ENCODE results near the gene USP33. TPM values are rescaled to one million over a fixed set of nuclear protein-coding genes. Genes with fewer than 3 reads are reported as not detected.

Gene USP33
- total and polyA plus RNA-seq, 9 of the 15 experiments (the other 6 are each of a cell fraction or from before 2014, with no cell fraction given), result 22.4 to 83.5 (median 44.7) TPM

GRCh38 chr1:77682460-77683159 lies 77.0 kb downstream of the USP33 start, which contains the start of gene ZZZ3 (continued):
- TF ChIP-seq REST (IDR thresholded peaks at IDR 0.05; ENCODE audit: borderline replicate concordance) (peak; percentile 49), REST (CRISPR knock-in tag; IDR thresholded peaks at IDR 0.05; ENCODE audit: low read depth) (0 out of 2 replicates have a peak, but pooled peaks have one; percentile 58), ZNF75A (CRISPR knock-in tag; IDR thresholded peaks at IDR 0.05) (no peak), FOXA1 (IDR thresholded peaks at IDR 0.05; ENCODE audit: borderline replicate concordance) (no peak), PHB2 (IDR thresholded peaks at IDR 0.05; ENCODE audit: low read depth) (no peak), KAT7 (CRISPR knock-in tag; IDR thresholded peaks at IDR 0.05; ENCODE audit: borderline replicate concordance) (peak; percentile 87; the same call in 1 of the 2 replicates), ZNF511 (CRISPR knock-in tag; IDR thresholded peaks at IDR 0.05) (0 out of 2 replicates have a peak, but pooled peaks have one; percentile 17), PTTG1 (tag; IDR thresholded peaks at IDR 0.05; ENCODE audit: low read depth) (no peak), NCOA4 (IDR thresholded peaks at IDR 0.05; ENCODE audit: partially characterized antibody) (no peak), PPARD (CRISPR knock-in tag; IDR thresholded peaks at IDR 0.05) (no peak), POLR2G (IDR thresholded peaks at IDR 0.05; ENCODE audit: low read depth, low read length) (peak; percentile 81), TAF9B (IDR thresholded peaks at IDR 0.05; ENCODE audit: partially characterized antibody) (peak; percentile 91), KDM5B (IDR thresholded peaks at IDR 0.05; ENCODE audit: insufficient replicate concordance, low read depth, low read length) (no peak), GATA2 (CRISPR knock-in tag; IDR thresholded peaks at IDR 0.05) (no peak), ZFP30 (CRISPR knock-in tag; IDR thresholded peaks at IDR 0.05; ENCODE audit: borderline replicate concordance) (no peak)
- TF ChIP-seq, protein P1, sequence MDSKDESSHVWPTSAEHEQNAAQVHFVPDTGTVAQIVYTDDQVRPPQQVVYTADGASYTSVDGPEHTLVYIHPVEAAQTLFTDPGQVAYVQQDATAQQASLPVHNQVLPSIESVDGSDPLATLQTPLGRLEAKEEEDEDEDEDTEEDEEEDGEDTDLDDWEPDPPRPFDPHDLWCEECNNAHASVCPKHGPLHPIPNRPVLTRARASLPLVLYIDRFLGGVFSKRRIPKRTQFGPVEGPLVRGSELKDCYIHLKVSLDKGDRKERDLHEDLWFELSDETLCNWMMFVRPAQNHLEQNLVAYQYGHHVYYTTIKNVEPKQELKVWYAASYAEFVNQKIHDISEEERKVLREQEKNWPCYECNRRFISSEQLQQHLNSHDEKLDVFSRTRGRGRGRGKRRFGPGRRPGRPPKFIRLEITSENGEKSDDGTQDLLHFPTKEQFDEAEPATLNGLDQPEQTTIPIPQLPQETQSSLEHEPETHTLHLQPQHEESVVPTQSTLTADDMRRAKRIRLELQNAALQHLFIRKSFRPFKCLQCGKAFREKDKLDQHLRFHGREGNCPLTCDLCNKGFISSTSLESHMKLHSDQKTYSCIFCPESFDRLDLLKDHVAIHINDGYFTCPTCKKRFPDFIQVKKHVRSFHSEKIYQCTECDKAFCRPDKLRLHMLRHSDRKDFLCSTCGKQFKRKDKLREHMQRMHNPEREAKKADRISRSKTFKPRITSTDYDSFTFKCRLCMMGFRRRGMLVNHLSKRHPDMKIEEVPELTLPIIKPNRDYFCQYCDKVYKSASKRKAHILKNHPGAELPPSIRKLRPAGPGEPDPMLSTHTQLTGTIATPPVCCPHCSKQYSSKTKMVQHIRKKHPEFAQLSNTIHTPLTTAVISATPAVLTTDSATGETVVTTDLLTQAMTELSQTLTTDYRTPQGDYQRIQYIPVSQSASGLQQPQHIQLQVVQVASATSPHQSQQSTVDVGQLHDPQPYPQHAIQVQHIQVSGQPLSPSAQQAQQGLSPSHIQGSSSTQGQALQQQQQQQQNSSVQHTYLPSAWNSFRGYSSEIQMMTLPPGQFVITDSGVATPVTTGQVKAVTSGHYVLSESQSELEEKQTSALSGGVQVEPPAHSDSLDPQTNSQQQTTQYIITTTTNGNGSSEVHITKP (IDR thresholded peaks at IDR 0.05; ENCODE audit: partially characterized antibody), result peak; percentile 82
